Endothelial cell of umbilical vein (primary cell): ENCODE data around the gene UBE2F. TPM values are rescaled to one million over a fixed set of nuclear protein-coding genes. Genes with fewer than 3 reads are reported as not detected.

Experiments used
- BruUV-seq: library from RNA; stranded (reverse); fragments of 400-500 nt; replicated peaks from 2 replicates; lab custom pipeline; 2021; lab: Mats Ljungman, UMichigan
- CTCF ChIA-PET: fragments of 300-600, 350-600 bp; sonication (Branson Sonifier 250); formaldehyde crosslinking; loops from one replicate; lab custom pipeline; 2021; ENCODE audit warnings: antibody characterized with exemption, inconsistent platforms; lab: Charles Lee
- POLR2A ChIA-PET: fragments of 300-600, 350-600 bp; sonication (Branson Sonifier 250); formaldehyde crosslinking; loops from one replicate; lab custom pipeline; 2021; ENCODE audit warnings: antibody characterized with exemption, inconsistent platforms; lab: Charles Lee
- DNase-seq: peaks from one replicate; pipeline ENCODE4 v3.0.0-alpha.2; 2011; ENCODE audit warnings: low read depth, low spot score
- FAIRE-seq: peaks from 2 replicates; lab custom pipeline; 2011; peaks lifted over from hg19 to GRCh38; lab: Jason Lieb, UNC
- H2AFZ ChIP-seq: 2 replicates; pipeline ENCODE4 v1.6.0; 2012; ENCODE audit warnings: low read depth, low read length, control low read depth, inconsistent platforms
- H3K27ac ChIP-seq: 2 replicates; pipeline ENCODE4 v1.5.1; 2011; ENCODE audit warnings: low read depth, mild to moderate bottlenecking, control low read depth, low read length, moderate library complexity; ENCODE audit not compliant: insufficient read depth
- H3K27me3 ChIP-seq, 2 experiments: 2 replicates each; pipeline versions ENCODE4 v1.6.0 to v1.6.1; 2011; ENCODE audit warnings: low read length in 2 of 2, mixed read lengths in 1 of 2; ENCODE audit not compliant: control insufficient read depth in 2 of 2, insufficient read depth in 2 of 2
- H3K36me3 ChIP-seq, 2 experiments: 2 replicates in 1 of 2; 3 replicates in 1 of 2; pipeline ENCODE4 v1.5.1; 2011; ENCODE audit warnings: low read length in 2 of 2, mild to moderate bottlenecking in 1 of 2, moderate library complexity in 1 of 2; ENCODE audit not compliant: control insufficient read depth in 2 of 2, insufficient read depth in 2 of 2; ENCODE audit errors: extremely low read depth in 1 of 2
- H3K4me1 ChIP-seq: 3 replicates; pipeline ENCODE4 v1.5.1; 2011; ENCODE audit warnings: mild to moderate bottlenecking, low read length; ENCODE audit not compliant: control insufficient read depth, insufficient read depth; ENCODE audit errors: extremely low read depth
- H3K4me2 ChIP-seq: 2 replicates; pipeline ENCODE4 v1.6.1; 2011; ENCODE audit warnings: low read length, control low read depth, mixed read lengths; ENCODE audit not compliant: insufficient read depth
- H3K4me3 ChIP-seq, 3 experiments: fragments of 200-600 bp in 1 of 3; sonication (generic), shearing (Covaris generic) in 1 of 3; replicated peaks in 1 of 3; 2 replicates each; pipeline ENCODE4 v1.5.1; 2011 to 2016; ENCODE audit warnings: control low read depth in 3 of 3, low read length in 3 of 3, mild to moderate bottlenecking in 2 of 3, inconsistent platforms in 1 of 3, low read depth in 1 of 3, moderate library complexity in 1 of 3; ENCODE audit not compliant: insufficient read depth in 1 of 3
- H3K79me2 ChIP-seq: 2 replicates; pipeline ENCODE4 v1.6.0; 2012; ENCODE audit warnings: low read length, inconsistent platforms; ENCODE audit not compliant: control insufficient read depth, insufficient read depth
- H3K9ac ChIP-seq: replicated peaks from 2 replicates; pipeline ENCODE3; 2011; ENCODE audit warnings: low read length, control low read depth; ENCODE audit not compliant: insufficient read depth; ENCODE audit errors: extremely low read depth
- H3K9me1 ChIP-seq: replicated peaks from 3 replicates; pipeline ENCODE4 v1.6.0; 2011; ENCODE audit warnings: mild to moderate bottlenecking, low read length; ENCODE audit not compliant: control insufficient read depth, insufficient read depth; ENCODE audit errors: extremely low read depth
- H3K9me3 ChIP-seq: replicated peaks from 2 replicates; pipeline ENCODE4 v1.5.1; 2012; ENCODE audit warnings: low read length, inconsistent platforms; ENCODE audit not compliant: control insufficient read depth, insufficient read depth
- H4K20me1 ChIP-seq: replicated peaks from 2 replicates; pipeline ENCODE3; 2011; ENCODE audit warnings: mild to moderate bottlenecking, low read length; ENCODE audit not compliant: control insufficient read depth, insufficient read depth; ENCODE audit errors: extremely low read depth
- EZH2 ChIP-seq: IDR thresholded peaks from 2 replicates; pipeline ENCODE4 v1.6.1; 2012; ENCODE audit warnings: borderline replicate concordance, low read depth, mild to moderate bottlenecking, moderate library complexity, low read length, inconsistent platforms; ENCODE audit not compliant: severe bottlenecking
- FOS ChIP-seq: IDR thresholded peaks from 2 replicates; pipeline ENCODE4 v1.6.1; 2011; ENCODE audit warnings: mild to moderate bottlenecking, low read length, moderate library complexity, borderline replicate concordance; ENCODE audit not compliant: insufficient read depth
- GATA2 ChIP-seq: IDR thresholded peaks from 2 replicates; pipeline ENCODE4 v1.7.0; 2011; ENCODE audit warnings: low read depth, mild to moderate bottlenecking, moderate library complexity, mixed read lengths, low read length; ENCODE audit not compliant: insufficient read length, insufficient read depth
- JUN ChIP-seq: IDR thresholded peaks from 2 replicates; pipeline ENCODE4 v1.6.1; 2011; ENCODE audit warnings: borderline replicate concordance, low read depth; ENCODE audit not compliant: insufficient read length, insufficient read depth
- MAX ChIP-seq: IDR thresholded peaks from 2 replicates; pipeline ENCODE4 v1.6.1; 2011; ENCODE audit not compliant: insufficient read depth, insufficient read length
- MYC ChIP-seq: IDR thresholded peaks from one replicate; pipeline ENCODE4 v1.6.1; 2011; ENCODE audit warnings: mild to moderate bottlenecking, low read depth, low read length
- POLR2A ChIP-seq: IDR thresholded peaks from 2 replicates; pipeline ENCODE4 v1.6.1; 2012; ENCODE audit warnings: low read depth, mild to moderate bottlenecking, control low read depth, low read length
- POLR2AphosphoS5 ChIP-seq: IDR thresholded peaks from 2 replicates; pipeline ENCODE4 v1.6.1; 2012; ENCODE audit warnings: low read depth, mild to moderate bottlenecking, control low read depth, low read length, moderate library complexity; ENCODE audit not compliant: insufficient read depth
- dilution Hi-C: fragments of 300-500 bp; cut with MboI; formaldehyde crosslinking; loops from one replicate; pipeline ENCODE4 v1.15.0; 2019; ENCODE audit warnings: low sequenced_read_pairs; ENCODE audit not compliant: extremely low pct_ligation_motif_present
- intact Hi-C: fragments of 100-400 bp; cut with micrococcal nuclease; formaldehyde crosslinking; loops from one replicate; pipeline ENCODE4 v1.10.0; 2022
- polyA plus RNA-seq, 4 experiments: library from polyadenylated mRNA; depleted of rRNA in 3 of 4; stranded (reverse) in 3 of 4; unstranded in 1 of 4; fragments of >200 nt; gene quantifications; 2 replicates each; pipeline versions ENCODE4 v1.2.1 to v1.2.3, GENCODE V29; 2011 to 2012; ENCODE audit warnings: missing spikeins in 1 of 4
- total RNA-seq: library from RNA; stranded (reverse); gene quantifications from 2 replicates; pipeline ENCODE4 v1.2.3, GENCODE V29; 2021
- TF ChIP-seq, protein P1 (sequence below), 2 donors: IDR thresholded peaks; 1 replicate in 1 of 2; 2 replicates in 1 of 2; pipeline ENCODE4 v1.5.1; 2011; ENCODE audit warnings: low read length in 2 of 2, mild to moderate bottlenecking in 2 of 2, moderate library complexity in 2 of 2, control low read depth in 1 of 2, inconsistent platforms in 1 of 2, low read depth in 1 of 2; ENCODE audit not compliant: insufficient read depth in 1 of 2; ENCODE audit errors: extremely low read depth in 1 of 2

UBE2F gene
- total and polyA plus RNA-seq, 2 donors (not counting 3 experiments of a cell fraction or from before 2014, with no cell fraction given), result 42.3 to 45.6 TPM

- Histone ChIP-seq H2AFZ (no peak overlapping the region), H3K9ac (no peak overlapping the region), H3K4me1 (no peaks in the 10 kb centered on the region), H3K79me2 (no peaks in the 10 kb centered on the region), H3K4me3 (no peak overlapping the region), H3K27ac (no peak overlapping the region), H3K9me1 (no peaks in the 10 kb centered on the region), H3K27me3 (peaks cover 0 to 7% of the 10 kb centered on the region in 2 experiments), H4K20me1 (no peaks in the 10 kb centered on the region), H3K9me3 (no peaks in the 10 kb centered on the region), H3K4me2 (no peak overlapping the region), H3K36me3 (no peaks in the 10 kb centered on the region)
- ChIA-PET POLR2A (no interaction called here), CTCF (no interaction called here)
- intact Hi-C loops (no loop called here), dilution Hi-C loops (no loop called here)
- TF ChIP-seq GATA2 (no peak), MAX (no peak), FOS (no peak), JUN (no peak), EZH2 (no peak), POLR2A (no peak), MYC (no peak), POLR2AphosphoS5 (no peak)
- TF ChIP-seq, protein P1, sequence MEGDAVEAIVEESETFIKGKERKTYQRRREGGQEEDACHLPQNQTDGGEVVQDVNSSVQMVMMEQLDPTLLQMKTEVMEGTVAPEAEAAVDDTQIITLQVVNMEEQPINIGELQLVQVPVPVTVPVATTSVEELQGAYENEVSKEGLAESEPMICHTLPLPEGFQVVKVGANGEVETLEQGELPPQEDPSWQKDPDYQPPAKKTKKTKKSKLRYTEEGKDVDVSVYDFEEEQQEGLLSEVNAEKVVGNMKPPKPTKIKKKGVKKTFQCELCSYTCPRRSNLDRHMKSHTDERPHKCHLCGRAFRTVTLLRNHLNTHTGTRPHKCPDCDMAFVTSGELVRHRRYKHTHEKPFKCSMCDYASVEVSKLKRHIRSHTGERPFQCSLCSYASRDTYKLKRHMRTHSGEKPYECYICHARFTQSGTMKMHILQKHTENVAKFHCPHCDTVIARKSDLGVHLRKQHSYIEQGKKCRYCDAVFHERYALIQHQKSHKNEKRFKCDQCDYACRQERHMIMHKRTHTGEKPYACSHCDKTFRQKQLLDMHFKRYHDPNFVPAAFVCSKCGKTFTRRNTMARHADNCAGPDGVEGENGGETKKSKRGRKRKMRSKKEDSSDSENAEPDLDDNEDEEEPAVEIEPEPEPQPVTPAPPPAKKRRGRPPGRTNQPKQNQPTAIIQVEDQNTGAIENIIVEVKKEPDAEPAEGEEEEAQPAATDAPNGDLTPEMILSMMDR (IDR thresholded peaks at IDR 0.05; ENCODE audit: extremely low read depth in 1 of 2, insufficient read depth in 1 of 2, low read depth in 1 of 2, low read length in 2 of 2), result no peak
- FAIRE-seq (no peak), DNase-seq (no peak)
- BruUV-seq, result no TSS peak
Observed at GRCh38 chr2:237931205-237931721, 35.6 kb upstream of the UBE2F start.
